ENCODE measurements around the gene EEF1B2.
A peak's percentile ranks its signal among the peaks of the same experiment; 100 is the strongest.
"Not testable (repeated sequence)": the region's sequence is repeated elsewhere in the genome, so short reads cannot be mapped to it uniquely, and the experiment has no call there.

The EEF1B2 gene

DNA sequence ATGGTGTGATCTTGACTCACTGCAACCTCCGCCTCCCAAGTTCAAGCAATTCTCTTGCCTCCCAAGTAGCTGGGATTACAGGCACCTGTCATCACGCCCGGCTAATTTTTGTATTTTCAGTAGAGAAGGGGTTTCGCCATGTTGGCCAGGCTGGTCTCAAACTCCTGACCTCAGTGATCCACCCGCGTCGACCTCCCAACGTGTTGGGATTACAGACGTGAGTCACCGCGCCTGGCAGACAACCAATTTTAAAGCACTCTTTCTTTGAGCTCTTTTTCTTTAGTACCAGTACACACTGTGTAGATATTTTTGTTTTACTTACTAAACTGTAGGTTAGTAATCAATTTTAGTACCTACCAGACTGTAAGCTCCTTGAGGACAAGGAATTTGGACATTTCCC lies 2.7 kb upstream of the EEF1B2 start:
- H3K27ac Mint-ChIP-seq, H3K9me3 Mint-ChIP-seq, H3K27me3 Mint-ChIP-seq, DNase-seq: not testable (repeated sequence)
- Mint-ChIP-seq H3K36me3 (peaks cover 33% of the 10 kb centered on the region), H3K4me3 (peak overlapping the region; percentile 12), H3K4me1 (peaks cover 42% of the 10 kb centered on the region)
- CTCF ChIA-PET: interaction anchor here (0.9 kb wide), 1 partner anchor 231 kb away, joined by 3 read pairs; no protein-coding TSS in a partner anchor

- DNase-seq: no peak
- CTCF ChIA-PET: interaction anchor here (1.0 kb wide), 1 partner anchor 14 kb away, joined by 3 read pairs; no protein-coding TSS in a partner anchor
- Mint-ChIP-seq H3K4me3 (peak overlapping the region; percentile 98), H3K4me1 (peaks cover 58% of the 10 kb centered on the region), H3K9me3 (no peaks in the 10 kb centered on the region), H3K27me3 (no peaks in the 10 kb centered on the region), H3K36me3 (peaks cover 48% of the 10 kb centered on the region), H3K27ac (peak overlapping the region; percentile 97)
Observed at GRCh38 chr2:206158563-206159345, 941 bp upstream of the EEF1B2 start.

- CTCF ChIA-PET: interaction anchor here (1.2 kb wide), 1 partner anchor 74 kb away, joined by 4 read pairs; the partner anchor contains the start of gene INO80D
- peaks cover 51% of the 10 kb centered on the region for H3K36me3 Mint-ChIP-seq
- peak overlapping the region; percentile 98 for H3K4me3 Mint-ChIP-seq
- H3K27ac Mint-ChIP-seq: peak overlapping the region; percentile 97
- no peak for DNase-seq
- no peaks in the 10 kb centered on the region for H3K9me3 Mint-ChIP-seq
- H3K4me1 Mint-ChIP-seq: peaks cover 55% of the 10 kb centered on the region
- no peaks in the 10 kb centered on the region for H3K27me3 Mint-ChIP-seq
Observed at GRCh38 chr2:206160125-206160806, 571 bp downstream of the EEF1B2 start.

DNA sequence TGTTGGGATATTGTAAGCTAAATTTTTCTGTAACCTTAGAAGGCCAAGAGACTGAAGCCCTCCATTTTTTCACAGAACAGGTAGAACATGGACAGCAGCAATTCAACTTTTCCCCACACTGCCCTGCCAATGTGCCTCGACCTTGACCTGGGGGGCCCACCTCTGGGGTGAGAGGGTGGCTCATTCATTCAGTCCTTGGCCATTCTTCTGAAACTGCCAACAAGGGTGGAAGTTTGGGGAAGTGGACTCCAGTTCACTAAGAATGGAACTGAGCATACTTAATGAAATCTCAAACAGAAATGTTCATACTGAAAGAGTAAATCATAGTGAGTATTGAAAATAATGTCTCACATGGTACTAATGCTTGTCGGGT lies 1.1 kb downstream of the EEF1B2 start:
- Mint-ChIP-seq H3K36me3 (peaks cover 51% of the 10 kb centered on the region), H3K27me3 (no peaks in the 10 kb centered on the region), H3K4me3 (peak overlapping the region; percentile 98), H3K9me3 (no peaks in the 10 kb centered on the region), H3K4me1 (peaks cover 55% of the 10 kb centered on the region), H3K27ac (peak overlapping the region; percentile 97)
- DNase-seq: no peak
- CTCF ChIA-PET: interaction anchor here (1.2 to 1.6 kb wide), 2 partner anchors 75 to 398 kb away, joined by 4 to 5 read pairs; partner anchors contain the start of gene INO80D

DNA sequence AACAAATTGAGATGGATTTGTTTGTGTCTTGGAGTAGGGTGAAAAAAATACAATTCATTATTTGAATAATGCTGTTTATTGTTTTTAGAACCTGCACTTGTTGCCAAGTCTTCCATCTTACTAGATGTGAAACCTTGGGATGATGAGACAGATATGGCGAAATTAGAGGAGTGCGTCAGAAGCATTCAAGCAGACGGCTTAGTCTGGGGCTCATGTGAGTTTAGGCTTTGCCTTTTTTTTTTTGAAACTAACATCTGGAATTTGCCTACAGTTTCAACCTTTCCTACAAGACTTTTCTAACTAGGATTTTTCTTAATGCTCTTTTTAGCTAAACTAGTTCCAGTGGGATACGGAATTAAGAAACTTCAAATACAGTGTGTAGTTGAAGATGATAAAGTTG lies 2.7 kb downstream of the EEF1B2 start:
- not testable (repeated sequence) for H3K4me3 Mint-ChIP-seq, DNase-seq, H3K9me3 Mint-ChIP-seq, H3K27me3 Mint-ChIP-seq
- H3K36me3 Mint-ChIP-seq: peaks cover 49% of the 10 kb centered on the region
- peaks cover 46% of the 10 kb centered on the region for H3K4me1 Mint-ChIP-seq
- H3K27ac Mint-ChIP-seq: peak overlapping the region; percentile 24
- CTCF ChIA-PET: interaction anchor here (0.6 to 1.6 kb wide), 3 partner anchors 140 to 1148 kb away, joined by 3 to 5 read pairs (median 4); no protein-coding TSS in a partner anchor

GRCh38 chr2:206163251-206163880 lies 3.7 kb downstream of the EEF1B2 start:
- Mint-ChIP-seq H3K27me3 (no peaks in the 10 kb centered on the region), H3K4me1 (peaks cover 39% of the 10 kb centered on the region), H3K36me3 (peaks cover 49% of the 10 kb centered on the region), H3K4me3 (no peak overlapping the region), H3K9me3 (no peaks in the 10 kb centered on the region), H3K27ac (no peak overlapping the region)
- CTCF ChIA-PET: interaction anchor here (2.0 kb wide), 1 partner anchor 111 kb away, joined by 6 read pairs; the partner anchor contains the start of gene ZDBF2
- no peak for DNase-seq

- no peak overlapping the region for H3K27ac Mint-ChIP-seq
- H3K27me3 Mint-ChIP-seq: no peaks in the 10 kb centered on the region
- peaks cover 34% of the 10 kb centered on the region for H3K4me1 Mint-ChIP-seq
- H3K4me3 Mint-ChIP-seq: no peak overlapping the region
- peaks cover 49% of the 10 kb centered on the region for H3K36me3 Mint-ChIP-seq
- peak; percentile 40 for DNase-seq
- H3K9me3 Mint-ChIP-seq: no peaks in the 10 kb centered on the region
- CTCF ChIA-PET: interaction anchor here (0.9 to 2.0 kb wide), 2 partner anchors 78 to 110 kb away, joined by 3 to 6 read pairs; partner anchors contain the start of gene ZDBF2
Observed at GRCh38 chr2:206164261-206164862, 4.7 kb downstream of the EEF1B2 start.

DNA sequence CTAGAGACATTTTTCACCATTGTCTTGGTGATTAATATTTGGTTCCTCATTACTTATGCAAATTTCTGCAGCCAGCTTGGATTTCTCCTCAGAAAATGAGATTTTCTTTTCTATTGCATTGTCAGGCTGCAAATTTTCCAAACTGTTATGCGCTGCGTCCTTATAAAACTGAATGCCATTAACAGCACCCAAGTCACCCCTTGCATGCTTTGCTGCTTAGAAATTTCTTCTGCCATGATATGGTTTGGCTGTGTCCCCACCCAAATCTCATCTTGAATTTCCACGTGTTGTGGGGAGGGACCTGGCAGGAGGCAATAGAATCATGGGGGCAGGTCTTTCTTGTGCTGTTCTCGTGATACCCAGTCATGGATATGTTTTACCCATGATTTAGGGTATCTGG lies 8.5 kb downstream of the EEF1B2 start:
- H3K27me3 Mint-ChIP-seq, H3K27ac Mint-ChIP-seq, CTCF ChIA-PET, H3K9me3 Mint-ChIP-seq, DNase-seq, H3K4me1 Mint-ChIP-seq, H3K4me3 Mint-ChIP-seq: not testable (repeated sequence)
- peaks cover 22% of the 10 kb centered on the region for H3K36me3 Mint-ChIP-seq

DNA sequence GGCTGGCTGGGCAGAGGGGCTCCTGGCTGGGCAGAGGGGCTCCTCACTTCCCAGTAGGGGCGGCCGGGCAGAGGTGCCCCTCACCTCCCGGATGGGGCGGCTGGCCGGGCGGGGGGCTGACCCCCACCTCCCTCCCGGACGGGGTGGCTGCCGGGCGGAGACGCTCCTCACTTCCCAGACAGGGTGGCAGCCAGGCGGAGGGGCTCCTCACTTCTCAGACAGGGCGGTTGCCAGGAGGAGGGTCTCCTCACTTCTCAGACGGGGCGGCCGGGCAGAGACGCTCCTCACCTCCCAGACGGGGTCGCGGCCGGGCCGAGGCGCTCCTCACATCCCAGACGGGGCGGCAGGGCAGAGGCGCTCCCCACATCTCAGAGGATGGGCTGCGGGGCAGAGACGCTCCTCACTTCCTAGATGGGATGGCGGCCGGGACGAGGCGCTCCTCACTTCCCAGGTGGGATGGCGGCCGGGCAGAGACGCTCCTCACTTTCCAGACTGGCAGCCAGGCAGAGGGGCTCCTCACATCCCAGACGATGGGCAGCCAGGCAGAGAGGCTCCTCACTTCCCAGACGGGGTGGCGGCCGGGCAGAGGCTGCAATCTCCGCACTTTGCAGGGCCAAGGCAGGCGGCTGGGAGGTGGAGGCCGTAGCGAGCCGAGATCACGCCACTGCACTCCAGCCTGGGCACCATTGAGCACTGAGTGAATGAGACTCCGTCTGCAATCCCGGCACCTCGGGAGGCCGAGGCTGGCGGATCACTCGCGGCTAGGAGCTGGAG lies 12.1 kb downstream of the EEF1B2 start:
- H3K4me1 Mint-ChIP-seq, CTCF ChIA-PET, DNase-seq, H3K27me3 Mint-ChIP-seq, H3K27ac Mint-ChIP-seq, H3K4me3 Mint-ChIP-seq, H3K9me3 Mint-ChIP-seq: not testable (repeated sequence)
- peaks cover 11% of the 10 kb centered on the region for H3K36me3 Mint-ChIP-seq

- H3K4me1 Mint-ChIP-seq: no peaks in the 10 kb centered on the region
- no peak for DNase-seq
- H3K27ac Mint-ChIP-seq: no peak overlapping the region
- peaks cover 6% of the 10 kb centered on the region for H3K36me3 Mint-ChIP-seq
- CTCF ChIA-PET: no interaction called here
- H3K9me3 Mint-ChIP-seq: no peaks in the 10 kb centered on the region
- H3K27me3 Mint-ChIP-seq: no peaks in the 10 kb centered on the region
- H3K4me3 Mint-ChIP-seq: no peak overlapping the region
Observed at GRCh38 chr2:206173147-206173546, 13.5 kb downstream of the EEF1B2 start.

DNA sequence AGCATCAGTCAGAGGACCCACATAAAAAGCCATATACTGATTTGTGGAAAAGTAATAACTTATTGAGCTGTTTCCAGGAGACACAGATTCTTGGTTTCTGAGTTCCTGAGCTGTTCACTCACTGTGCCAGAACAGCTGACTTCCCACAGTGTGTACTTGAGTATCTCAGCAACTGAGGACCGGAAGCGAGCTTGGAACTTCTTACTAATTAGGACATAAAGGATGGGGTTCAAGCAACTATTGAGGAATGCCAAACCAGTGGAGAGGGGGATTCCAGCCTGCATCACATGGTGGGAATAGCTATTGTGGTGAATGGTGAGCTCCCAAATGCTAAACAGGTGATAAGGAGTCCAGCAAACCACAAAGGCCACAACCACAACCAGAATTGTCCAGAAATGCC lies 16.4 kb downstream of the EEF1B2 start:
- no peaks in the 10 kb centered on the region for H3K9me3 Mint-ChIP-seq
- H3K27me3 Mint-ChIP-seq: no peaks in the 10 kb centered on the region
- no peak for DNase-seq
- no peak overlapping the region for H3K4me3 Mint-ChIP-seq
- CTCF ChIA-PET: no interaction called here
- no peaks in the 10 kb centered on the region for H3K36me3 Mint-ChIP-seq
- H3K4me1 Mint-ChIP-seq: no peaks in the 10 kb centered on the region
- H3K27ac Mint-ChIP-seq: no peak overlapping the region

DNA sequence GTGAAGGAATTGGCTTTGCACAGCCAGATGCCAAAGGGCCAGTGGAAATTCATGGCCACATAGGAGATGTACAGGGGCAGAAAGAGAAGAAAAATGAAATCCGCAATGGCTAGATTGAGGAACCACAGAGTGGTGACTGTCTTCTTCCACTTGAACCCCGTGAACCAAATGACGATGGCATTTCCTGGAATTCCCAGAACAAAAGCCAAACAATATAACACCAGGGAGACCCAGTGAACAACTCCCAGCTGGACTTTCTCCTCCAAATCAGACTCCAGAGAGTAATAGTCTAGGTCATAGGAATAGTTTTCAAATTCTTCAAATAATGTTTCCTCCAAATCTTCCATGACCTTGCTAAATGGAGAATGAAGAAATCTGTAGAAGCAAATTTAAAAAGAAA lies 17.2 kb downstream of the EEF1B2 start:
- H3K27ac Mint-ChIP-seq: no peak overlapping the region
- H3K4me3 Mint-ChIP-seq: no peak overlapping the region
- no peak for DNase-seq
- H3K27me3 Mint-ChIP-seq: no peaks in the 10 kb centered on the region
- no peaks in the 10 kb centered on the region for H3K36me3 Mint-ChIP-seq
- CTCF ChIA-PET: no interaction called here
- H3K4me1 Mint-ChIP-seq: no peaks in the 10 kb centered on the region
- H3K9me3 Mint-ChIP-seq: no peaks in the 10 kb centered on the region

GRCh38 chr2:206181526-206181925 lies 21.8 kb downstream of the EEF1B2 start:
- H3K27me3 Mint-ChIP-seq, H3K36me3 Mint-ChIP-seq, H3K9me3 Mint-ChIP-seq, DNase-seq, H3K27ac Mint-ChIP-seq, H3K4me3 Mint-ChIP-seq, H3K4me1 Mint-ChIP-seq, CTCF ChIA-PET: not testable (repeated sequence)

All from activated naive CD4-positive, alpha-beta T cell treated with anti-CD3 and anti-CD28 coated beads, Interleukin-2, amount 10 ng/mL, durations not matched to agents 7 days and 5 days (primary cell).